HepG2 (cell line): Measurements from ENCODE around the gene GPER1. TPM values are rescaled to one million over a fixed set of nuclear protein-coding genes. Genes with fewer than 3 reads are reported as not detected.

ENCODE experiments used
- BCL3 ChIP-seq: sonication (generic); formaldehyde crosslinking; IDR thresholded peaks from 2 replicates; pipeline ENCODE4 v1.5.1; 2020; ENCODE audit warnings: mild to moderate bottlenecking, missing genetic modification reagents, moderate library complexity
- FOSL2 ChIP-seq: sonication (generic); formaldehyde crosslinking; IDR thresholded peaks from 2 replicates; pipeline ENCODE4 v1.4.0; 2020; ENCODE audit warnings: missing genetic modification reagents
- GMEB2 ChIP-seq: IDR thresholded peaks from 2 replicates; pipeline ENCODE4 v1.6.1; 2016; ENCODE audit warnings: missing biosample characterization, missing genetic modification reagents, low read depth
- HIVEP1 ChIP-seq: sonication (generic); formaldehyde crosslinking; IDR thresholded peaks from 2 replicates; pipeline ENCODE4 v1.4.0; 2020; ENCODE audit warnings: mild to moderate bottlenecking, missing genetic modification reagents
- HMG20B ChIP-seq: conservative IDR thresholded peaks from 2 replicates; pipeline ENCODE4 v1.6.1; 2016; ENCODE audit warnings: missing genetic modification reagents, missing compliant biosample characterization
- HOXA5 ChIP-seq: sonication (generic); formaldehyde crosslinking; IDR thresholded peaks from 2 replicates; pipeline ENCODE4 v1.4.0; 2020; ENCODE audit warnings: missing genetic modification reagents
- IKZF5 ChIP-seq: IDR thresholded peaks from 2 replicates; pipeline ENCODE4 v1.6.1; 2018; ENCODE audit warnings: missing genetic modification reagents, mild to moderate bottlenecking, missing compliant biosample characterization
- MED1 ChIP-seq: sonication (generic); formaldehyde crosslinking; IDR thresholded peaks from 2 replicates; pipeline ENCODE4 v1.4.0; 2020; ENCODE audit warnings: missing genetic modification reagents
- PAF1 ChIP-seq: IDR thresholded peaks from 2 replicates; pipeline ENCODE4 v1.6.1; 2016; ENCODE audit warnings: missing genetic modification reagents, missing compliant biosample characterization
- RAD21 ChIP-seq: fragments of 450-650 bp; formaldehyde crosslinking; IDR thresholded peaks from 2 replicates; pipeline ENCODE4 v1.5.0; 2020; ENCODE audit warnings: mild to moderate bottlenecking
- RNF219 ChIP-seq: sonication (generic); formaldehyde crosslinking; IDR thresholded peaks from 2 replicates; pipeline ENCODE4 v1.5.0; 2020; ENCODE audit warnings: mild to moderate bottlenecking, missing genetic modification reagents
- SAFB2 ChIP-seq: sonication (generic); formaldehyde crosslinking; IDR thresholded peaks from 2 replicates; pipeline ENCODE4 v1.5.1; 2020; ENCODE audit warnings: missing genetic modification reagents, low read depth, mild to moderate bottlenecking, borderline replicate concordance
- SATB2 ChIP-seq: sonication (generic); formaldehyde crosslinking; IDR thresholded peaks from 2 replicates; pipeline ENCODE4 v1.5.0; 2020; ENCODE audit warnings: missing genetic modification reagents
- THAP11 ChIP-seq: IDR thresholded peaks from 2 replicates; pipeline ENCODE4 v1.6.1; 2016; ENCODE audit warnings: missing biosample characterization, missing genetic modification reagents
- ZBTB20 ChIP-seq: sonication (generic); formaldehyde crosslinking; IDR thresholded peaks from 2 replicates; pipeline ENCODE4 v1.8.1; 2023; ENCODE audit warnings: missing genetic modification reagents, low read depth, mild to moderate bottlenecking, borderline replicate concordance
- ZBTB3 ChIP-seq: sonication (generic); formaldehyde crosslinking; IDR thresholded peaks from 2 replicates; pipeline ENCODE4 v1.4.0; 2020; ENCODE audit warnings: low read depth, mild to moderate bottlenecking, moderate library complexity, missing genetic modification reagents, borderline replicate concordance
- ZNF124 ChIP-seq: sonication (generic); formaldehyde crosslinking; IDR thresholded peaks from 2 replicates; pipeline ENCODE4 v1.4.0; 2020; ENCODE audit warnings: missing genetic modification reagents
- ZNF256 ChIP-seq: sonication (generic); formaldehyde crosslinking; conservative IDR thresholded peaks from 2 replicates; pipeline ENCODE4 v1.4.0; 2020; ENCODE audit warnings: missing genetic modification reagents
- ZNF260 ChIP-seq: sonication (generic); formaldehyde crosslinking; IDR thresholded peaks from 2 replicates; pipeline ENCODE4 v1.4.0; 2020; ENCODE audit warnings: missing genetic modification reagents, low read depth, mild to moderate bottlenecking, borderline replicate concordance
- ZNF275 ChIP-seq: sonication (generic); formaldehyde crosslinking; IDR thresholded peaks from 2 replicates; pipeline ENCODE4 v1.8.0; 2022; ENCODE audit warnings: missing genetic modification reagents, mild to moderate bottlenecking, inconsistent platforms, borderline replicate concordance
- ZNF598 ChIP-seq: sonication (generic); formaldehyde crosslinking; IDR thresholded peaks from 2 replicates; pipeline ENCODE4 v1.5.1; 2020; ENCODE audit warnings: mild to moderate bottlenecking, missing genetic modification reagents, borderline replicate concordance
- ZNF839 ChIP-seq: sonication (generic); formaldehyde crosslinking; IDR thresholded peaks from 2 replicates; pipeline ENCODE4 v1.4.0; 2020; ENCODE audit warnings: missing genetic modification reagents, mild to moderate bottlenecking, borderline replicate concordance
- ZSCAN30 ChIP-seq: sonication (generic); formaldehyde crosslinking; IDR thresholded peaks from 2 replicates; pipeline ENCODE4 v1.5.0; 2020; ENCODE audit warnings: mild to moderate bottlenecking, missing genetic modification reagents
- polyA plus RNA-seq, 8 experiments: library from polyadenylated mRNA; depleted of rRNA in 3 of 8; stranded (reverse) in 7 of 8; unstranded in 1 of 8; fragments of >200 nt; fragmentation: Illumina TruSeq in 4 of 8; extraction: Trizol in 4 of 8; gene quantifications; 2 replicates each; pipeline versions ENCODE4 v1.2.1 to v1.2.3, GENCODE V29; 2011 to 2016; ENCODE audit warnings: low read depth in 4 of 8, missing spikeins in 1 of 8, mixed read lengths in 1 of 8; ENCODE audit not compliant: insufficient read depth in 1 of 8
- total RNA-seq, 5 experiments: library from RNA; depleted of rRNA; stranded (reverse); fragments of >200 nt; fragmentation: Illumina TruSeq; extraction: Trizol; gene quantifications; 2 replicates each; pipeline ENCODE4 v1.2.3, GENCODE V29; 2016; ENCODE audit warnings: low read depth in 1 of 5

Gene GPER1
- total and polyA plus RNA-seq, 2 of the 13 experiments (the other 11 are each of a cell fraction or from before 2014, with no cell fraction given), result 12.7 to 19.7 TPM

GRCh38 chr7:1092806-1093501 lies 5.0 kb downstream of the GPER1 start (continued):
- TF ChIP-seq ZBTB20 (CRISPR knock-in tag) (no peak), SAFB2 (no peak), GMEB2 (CRISPR knock-in tag) (no peak), IKZF5 (peak; percentile 90), ZNF124 (CRISPR knock-in tag) (no peak), RNF219 (CRISPR knock-in tag) (no peak), ZNF598 (CRISPR knock-in tag) (peak; percentile 86; the same call in 1 of the 2 replicates), BCL3 (CRISPR knock-in tag) (no peak), THAP11 (CRISPR knock-in tag) (peak; percentile 47; the same call in 1 of the 2 replicates), PAF1 (CRISPR knock-in tag) (no peak), HMG20B (CRISPR knock-in tag) (no peak), ZBTB3 (CRISPR knock-in tag) (no peak; the same call in 1 of the 2 replicates), ZNF839 (no peak), ZNF256 (CRISPR knock-in tag) (no peak), ZSCAN30 (CRISPR knock-in tag) (no peak), HIVEP1 (CRISPR knock-in tag) (peak; percentile 69; the same call in 1 of the 2 replicates), SATB2 (CRISPR knock-in tag) (no peak), RAD21 (CRISPR knock-in tag) (no peak; the same call in none of the 2 replicates), MED1 (CRISPR knock-in tag) (peak; percentile 74; the same call in 1 of the 2 replicates), ZNF260 (CRISPR knock-in tag) (no peak), ZNF275 (CRISPR knock-in tag) (no peak), HOXA5 (no peak), FOSL2 (CRISPR knock-in tag) (peak; percentile 63)
